IMR-90 (cell line): Measurements from ENCODE around the gene FALEC. TPM values are rescaled to one million over a fixed set of nuclear protein-coding genes. Genes with fewer than 3 reads are reported as not detected.

Experiments used
- ATAC-seq: fragments of 200-7000 bp; cut with Tn5 transposase; 2 replicates; pipeline ENCODE4 v1.9.1; 2020; ENCODE audit warnings: low read depth, mild to moderate bottlenecking, moderate library complexity
- BruUV-seq: library from RNA; stranded (reverse); fragments of 400-500 nt; replicated peaks from 2 replicates; lab custom pipeline; 2021; lab: Mats Ljungman, UMichigan
- CTCF ChIA-PET: fragments of 300-600 bp; formaldehyde crosslinking; extraction: SDS; loops from one replicate; lab custom pipeline; 2021; ENCODE audit warnings: antibody characterized with exemption; lab: Yijun Ruan, JAX
- POLR2A ChIA-PET: fragments of 300-600 bp; sonication (Branson Sonifier 250); formaldehyde crosslinking; loops from one replicate; lab custom pipeline; 2022; ENCODE audit warnings: antibody characterized with exemption; ENCODE audit not compliant: unreplicated experiment; lab: Charles Lee
- DNase-seq: peaks from one replicate; pipeline ENCODE4 v3.0.0; 2013
- H2AFZ ChIP-seq: replicated peaks from 2 replicates; pipeline ENCODE3; 2013; ENCODE audit warnings: low read length, mild to moderate bottlenecking; ENCODE audit not compliant: poor library complexity
- H2AK5ac ChIP-seq: 2 replicates; pipeline ENCODE4 v1.6.1; 2013; ENCODE audit warnings: low read depth, low read length, inconsistent platforms
- H2AK9ac ChIP-seq: replicated peaks from 2 replicates; pipeline ENCODE3; 2013; ENCODE audit warnings: mild to moderate bottlenecking, low read depth, low read length, moderate library complexity; ENCODE audit not compliant: poor library complexity
- H2BK120ac ChIP-seq: 2 replicates; pipeline ENCODE4 v1.6.1; 2013; ENCODE audit warnings: low read depth, low read length, inconsistent platforms
- H2BK15ac ChIP-seq: 3 replicates; pipeline ENCODE4 v1.6.1; 2013; ENCODE audit warnings: low read depth, low read length, inconsistent platforms
- H2BK20ac ChIP-seq: 2 replicates; pipeline ENCODE4 v1.6.1; 2013; ENCODE audit warnings: low read depth, mild to moderate bottlenecking, inconsistent platforms, low read length, moderate library complexity
- H2BK5ac ChIP-seq: 2 replicates; pipeline ENCODE4 v1.6.1; 2013; ENCODE audit warnings: mild to moderate bottlenecking, low read depth, low read length, inconsistent platforms; ENCODE audit not compliant: poor library complexity, severe bottlenecking
- H3K14ac ChIP-seq: replicated peaks from 2 replicates; pipeline ENCODE4 v1.6.1; 2013; ENCODE audit warnings: low read depth, low read length, inconsistent platforms
- H3K18ac ChIP-seq: 2 replicates; pipeline ENCODE4 v1.6.1; 2013; ENCODE audit warnings: low read depth, low read length, control low read depth
- H3K23ac ChIP-seq: 2 replicates; pipeline ENCODE4 v1.6.1; 2013; ENCODE audit warnings: low read depth, low read length, inconsistent platforms
- H3K27ac ChIP-seq: 2 replicates; pipeline ENCODE4 v1.5.1; 2013; ENCODE audit warnings: mild to moderate bottlenecking, control low read depth, low read length; ENCODE audit not compliant: insufficient read depth
- H3K27me3 ChIP-seq: 2 replicates; pipeline ENCODE4 v1.6.1; 2013; ENCODE audit warnings: low read length; ENCODE audit not compliant: control insufficient read depth, insufficient read depth
- H3K36me3 ChIP-seq: 2 replicates; pipeline ENCODE4 v1.6.1; 2013; ENCODE audit warnings: low read length, mixed read lengths; ENCODE audit not compliant: control insufficient read depth, insufficient read depth
- H3K4ac ChIP-seq: 2 replicates; pipeline ENCODE4 v1.6.1; 2013; ENCODE audit warnings: low read depth, low read length, inconsistent platforms
- H3K4me1 ChIP-seq: 2 replicates; pipeline ENCODE4 v1.6.1; 2013; ENCODE audit warnings: low read length, mixed read lengths; ENCODE audit not compliant: control insufficient read depth, insufficient read depth
- H3K4me2 ChIP-seq: 2 replicates; pipeline ENCODE4 v1.6.1; 2013; ENCODE audit warnings: low read depth, mild to moderate bottlenecking, control low read depth, low read length, moderate library complexity
- H3K4me3 ChIP-seq: 2 replicates; pipeline ENCODE4 v1.5.1; 2013; ENCODE audit warnings: low read depth, mild to moderate bottlenecking, control low read depth, low read length, moderate library complexity; ENCODE audit not compliant: insufficient read depth
- H3K56ac ChIP-seq: 2 replicates; pipeline ENCODE4 v1.6.1; 2013; ENCODE audit warnings: low read length, inconsistent platforms; ENCODE audit not compliant: insufficient read depth; ENCODE audit errors: extremely low read depth
- H3K79me1 ChIP-seq, 2 experiments: 2 replicates each; pipeline ENCODE4 v1.6.1; 2013; ENCODE audit warnings: low read length in 2 of 2, inconsistent platforms in 1 of 2, low read depth in 1 of 2
- H3K9ac ChIP-seq: 2 replicates; pipeline ENCODE4 v1.6.1; 2013; ENCODE audit warnings: low read depth, low read length, control low read depth
- H3K9me1 ChIP-seq: 2 replicates; pipeline ENCODE4 v1.6.1; 2013; ENCODE audit warnings: low read length, inconsistent platforms; ENCODE audit not compliant: insufficient read depth
- H3K9me3 ChIP-seq: 2 replicates; pipeline ENCODE4 v1.6.1; 2013; ENCODE audit warnings: low read length; ENCODE audit not compliant: control insufficient read depth, insufficient read depth
- H4K20me1 ChIP-seq: 2 replicates; pipeline ENCODE4 v1.6.1; 2013; ENCODE audit warnings: low read length, inconsistent platforms; ENCODE audit not compliant: insufficient read depth
- H4K5ac ChIP-seq: 2 replicates; pipeline ENCODE4 v1.6.1; 2013; ENCODE audit warnings: mild to moderate bottlenecking, low read depth, low read length, control low read depth
- H4K8ac ChIP-seq, 2 experiments: 2 replicates each; pipeline ENCODE4 v1.6.1; 2013; ENCODE audit warnings: low read depth in 2 of 2, low read length in 2 of 2, control low read depth in 1 of 2, inconsistent platforms in 1 of 2
- H4K91ac ChIP-seq: 2 replicates; pipeline ENCODE4 v1.6.1; 2013; ENCODE audit warnings: low read depth, low read length, inconsistent platforms; ENCODE audit not compliant: insufficient read depth
- CEBPB ChIP-seq: IDR thresholded peaks from 2 replicates; pipeline ENCODE4 v1.6.1; 2012; ENCODE audit warnings: low read depth, low read length, improper control_type of control experiment
- POLR2A ChIP-seq: IDR thresholded peaks from 2 replicates; pipeline ENCODE4 v1.6.1; 2012; ENCODE audit warnings: mild to moderate bottlenecking, low read depth, low read length
- USF2 ChIP-seq: fragments of 150-350 bp; IDR thresholded peaks from 2 replicates; pipeline ENCODE4 v1.6.1; 2017; ENCODE audit warnings: mild to moderate bottlenecking, antibody characterized with exemption, low read length, low read depth
- WGBS, 2 experiments: methylation state at CpG; one replicate each; pipeline versions ENCODE4 v1.1.5 to v1.1.7; 2013; ENCODE audit warnings: missing lambda C conversion rate in 2 of 2; ENCODE audit not compliant: insufficient read length in 1 of 2; ENCODE audit errors: extremely low coverage in 2 of 2; 5-methylcytosine and 5-hydroxymethylcytosine counted together
- dilution Hi-C: fragments of 300-500 bp; cut with HindIII; formaldehyde crosslinking; loops from one replicate; pipeline ENCODE4 v1.14.3; 2018; ENCODE audit warnings: low sequenced_read_pairs; ENCODE audit not compliant: unreplicated experiment
- in situ Hi-C: fragments of 300-500 bp; cut with MboI; formaldehyde crosslinking; loops from 3 replicates; pipeline ENCODE4 v1.14.3; 2019; ENCODE audit warnings: low sequenced_read_pairs, inconsistent platforms, mixed read lengths
- intact Hi-C: fragments of 100-400 bp; cut with micrococcal nuclease; formaldehyde crosslinking; loops from 2 replicates; pipeline ENCODE4 v1.10.0; 2022
- polyA plus RNA-seq, 3 experiments: library from polyadenylated mRNA; depleted of rRNA; stranded (reverse); fragments of >200 nt; gene quantifications; 2 replicates each; pipeline ENCODE4 v1.2.3, GENCODE V29; 2012; ENCODE audit warnings: low replicate concordance in 1 of 3
- total RNA-seq: library from RNA; depleted of rRNA; stranded (reverse); fragments of >200 nt; gene quantifications from 2 replicates; pipeline ENCODE4 v1.2.3, GENCODE V29; 2012

FALEC gene
- total and polyA plus RNA-seq, 2 of the 4 experiments (the other 2 are of a cell fraction), result not detected

- peaks cover 33% of the 10 kb centered on the region for H4K20me1 ChIP-seq
- DNase-seq, result no peak
These were observed 47.1 kb downstream of the FALEC start for GRCh38 chr1:150562446-150563339.

More at GRCh38 chr1:150562446-150563339, 47.1 kb downstream of the FALEC start:
- Histone ChIP-seq H4K91ac (peak overlapping the region; percentile 98), H2BK20ac (peak overlapping the region; percentile 97), H2BK120ac (peak overlapping the region; percentile 98), H4K8ac (peak overlapping the region; percentile 90 to 97), H4K5ac (peak overlapping the region; percentile 82), H3K18ac (peak overlapping the region; percentile 78), H3K79me1 (peaks cover 12 to 84% of the 10 kb centered on the region in 2 experiments), H3K56ac (peak overlapping the region; percentile 85; the same call in 1 of the 2 replicates), H3K4ac (peak overlapping the region; percentile 99), H2AFZ (peak overlapping the region; percentile 96), H3K27me3 (no peaks in the 10 kb centered on the region), H3K4me1 (peaks cover 34% of the 10 kb centered on the region), H3K9ac (peak overlapping the region; percentile 47), H3K36me3 (no peaks in the 10 kb centered on the region), H2AK5ac (peak overlapping the region; percentile 93), H3K4me3 (no peak overlapping the region), H3K9me1 (peaks cover 28% of the 10 kb centered on the region), H2BK5ac (peak overlapping the region; percentile 96), H3K14ac (peak overlapping the region; percentile 61), H2BK15ac (peak overlapping the region; percentile 90; the same call in 2 of the 3 replicates), H3K23ac (peak overlapping the region; percentile 89), H3K4me2 (peak overlapping the region; percentile 43), H3K9me3 (no peaks in the 10 kb centered on the region), H3K27ac (peak overlapping the region; percentile 96), H2AK9ac (peak overlapping the region; percentile 96)
- dilution Hi-C loops, result no loop called here
- 18% methylated on average over 4 of the region's 4 CpGs; no CpG with 5 or more reads in 1 of the 2 experiments for WGBS, 2 experiments
- BruUV-seq, result no TSS peak
- no peak for ATAC-seq
- in situ Hi-C loops, result loop anchor here (10.0 kb wide), 1 partner anchor 242 kb away; the partner anchor contains the start of gene CTSK
- ChIA-PET CTCF (interaction anchor here (1.1 to 2.2 kb wide), 2 partner anchors 57 to 59 kb away, joined by 5 to 17 read pairs; no protein-coding TSS in a partner anchor), POLR2A (interaction anchor here (0.5 to 3.0 kb wide), 5 partner anchors 8 to 511 kb away, joined by 3 to 18 read pairs (median 6); partner anchors contain the start of gene MCL1)
- TF ChIP-seq POLR2A, result peak; percentile 15; the same call in 1 of the 2 replicates
- no peak for TF ChIP-seq CEBPB
- TF ChIP-seq USF2, result no peak
- intact Hi-C loops, result loop anchor here (5.0 to 10.0 kb wide), 6 partner anchors 75 to 442 kb away; partner anchors contain the start of genes ARNT, CA14, GOLPH3L and MINDY1
